Cerebellar nuclear complex (tissue), 1 donor: ENCODE results near the gene RBM4.

ENCODE experiments used
- DNase-seq, 2 experiments: peaks; one replicate each; lab custom pipeline; 2025; lab: John Stamatoyannopoulos, UW

The RBM4 gene

GRCh38 chr11:66653123-66653522 is 14.6 kb downstream of the RBM4 start:
- DNase-seq = no peak

- no peak for DNase-seq
Observed at GRCh38 chr11:66659763-66660162, 21.3 kb downstream of the RBM4 start.

GRCh38 chr11:66663741-66664296 is 25.3 kb downstream of the RBM4 start:
- no peak for DNase-seq

- no peak for DNase-seq
Observed at GRCh38 chr11:66665369-66665768, 26.9 kb downstream of the RBM4 start.

GRCh38 chr11:66670816-66671215 is 32.3 kb downstream of the RBM4 start:
- DNase-seq = no peak

GRCh38 chr11:66674964-66675602 is 36.6 kb downstream of the RBM4 start:
- no peak for DNase-seq

GRCh38 chr11:66676282-66676919 is 37.9 kb downstream of the RBM4 start:
- DNase-seq = no peak

- DNase-seq = no peak
Observed at GRCh38 chr11:66676931-66677598, 38.6 kb downstream of the RBM4 start.

- peak; percentile 56 to 87 for DNase-seq
Observed at GRCh38 chr11:66677599-66678375, 39.3 kb downstream of the RBM4 start, which contains the start of gene RBM4B. Gene RBM4B, minus strand, starts transcription at chr11:66677887. Its CDS starts 808 bp downstream, at chr11:66677079.

- no peak for DNase-seq
Observed at GRCh38 chr11:66680966-66681645, 42.6 kb downstream of the RBM4 start.

- no peak for DNase-seq
Observed at GRCh38 chr11:66683877-66684276, 45.4 kb downstream of the RBM4 start.

- DNase-seq = no peak
Observed at GRCh38 chr11:66684635-66685034, 46.1 kb downstream of the RBM4 start.

- no peak for DNase-seq
Observed at GRCh38 chr11:66685276-66686099, 47.0 kb downstream of the RBM4 start.

GRCh38 chr11:66686100-66686785 is 47.7 kb downstream of the RBM4 start:
- DNase-seq = no peak

- DNase-seq = peak in 1 of 2 experiments; percentile 24
Observed at GRCh38 chr11:66686801-66687750, 48.6 kb downstream of the RBM4 start.

- DNase-seq = no peak
Observed at GRCh38 chr11:66687831-66688281, 49.4 kb downstream of the RBM4 start.

GRCh38 chr11:66688561-66689534 is 50.3 kb downstream of the RBM4 start:
- no peak for DNase-seq
